Islet of Langerhans (tissue), 1 donor: ENCODE measurements around the gene CNTRL.
"Not testable (repeated sequence)": the region's sequence is repeated elsewhere in the genome, so short reads cannot be mapped to it uniquely, and the experiment has no call there.

Experiments used
- FAIRE-seq: peaks from one replicate; lab custom pipeline; 2011; peaks lifted over from hg19 to GRCh38; lab: Jason Lieb, UNC

The CNTRL gene

DNA sequence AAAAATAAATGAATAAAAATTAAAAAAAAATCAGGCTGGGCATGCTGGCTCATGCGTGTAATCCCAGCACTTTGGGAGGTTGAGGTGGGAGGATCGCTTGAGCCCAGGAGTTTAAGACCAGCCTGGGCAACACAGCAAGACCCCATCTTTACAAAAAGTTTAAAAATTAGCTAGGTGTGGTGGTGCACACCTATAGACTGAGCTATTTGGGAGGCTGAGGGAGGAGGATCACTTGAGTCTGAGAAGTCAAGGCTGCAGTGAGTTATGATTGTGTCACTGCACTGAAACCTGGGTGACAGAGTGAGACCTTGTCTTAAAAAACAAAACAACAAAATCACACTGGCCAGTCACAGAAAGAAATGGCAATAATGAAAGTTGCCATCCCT lies 3.4 kb upstream of the CNTRL start:
- no peak for FAIRE-seq

DNA sequence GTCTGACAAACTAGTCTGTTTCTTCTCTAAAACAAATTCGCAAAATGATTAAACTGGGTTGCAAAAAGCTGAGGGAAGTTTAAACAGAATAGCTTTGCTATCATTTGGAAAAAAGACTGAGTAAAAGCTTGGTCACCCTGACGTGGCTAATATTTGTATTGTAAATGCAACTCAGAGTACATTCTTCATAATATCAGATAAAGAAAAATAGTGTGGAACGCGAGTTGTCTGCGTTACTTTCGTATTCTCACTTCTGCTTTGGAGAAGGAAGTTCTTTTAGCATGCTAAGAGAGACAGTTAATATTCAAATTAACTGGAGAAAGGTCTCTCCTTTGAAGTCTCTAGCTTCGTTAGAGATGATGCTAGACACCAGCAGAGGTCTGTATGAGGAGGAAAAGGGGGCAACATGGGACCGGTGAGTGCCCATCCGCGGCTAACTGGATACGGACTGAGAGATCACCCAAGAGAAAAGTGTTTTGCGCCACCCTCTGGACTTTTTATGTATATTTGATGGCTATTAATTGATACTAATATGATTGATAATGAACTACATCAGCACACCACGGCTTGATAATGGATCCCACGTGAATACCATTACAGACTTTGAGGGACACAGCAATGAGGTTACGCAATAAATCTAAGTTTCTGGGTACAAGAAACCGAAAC lies 2.9 kb upstream of the CNTRL start:
- FAIRE-seq: no peak

GRCh38 chr9:121073038-121073437 lies 1.7 kb upstream of the CNTRL start:
- no peak for FAIRE-seq

- no peak for FAIRE-seq
Measured at GRCh38 chr9:121075251-121076036, 689 bp downstream of the CNTRL start.

GRCh38 chr9:121082075-121082474 lies 7.3 kb downstream of the CNTRL start:
- FAIRE-seq: no peak

GRCh38 chr9:121085661-121086060 lies 10.9 kb downstream of the CNTRL start:
- no peak for FAIRE-seq

GRCh38 chr9:121088576-121088975 lies 13.8 kb downstream of the CNTRL start:
- FAIRE-seq: no peak

GRCh38 chr9:121090743-121091142 lies 16.0 kb downstream of the CNTRL start:
- not testable (repeated sequence) for FAIRE-seq

GRCh38 chr9:121095057-121095456 lies 20.3 kb downstream of the CNTRL start:
- no peak for FAIRE-seq

GRCh38 chr9:121098567-121099198 lies 23.9 kb downstream of the CNTRL start:
- FAIRE-seq: no peak

GRCh38 chr9:121104054-121104453 lies 29.3 kb downstream of the CNTRL start:
- not testable (repeated sequence) for FAIRE-seq

- FAIRE-seq: no peak
Measured at GRCh38 chr9:121105531-121105930, 30.8 kb downstream of the CNTRL start.

DNA sequence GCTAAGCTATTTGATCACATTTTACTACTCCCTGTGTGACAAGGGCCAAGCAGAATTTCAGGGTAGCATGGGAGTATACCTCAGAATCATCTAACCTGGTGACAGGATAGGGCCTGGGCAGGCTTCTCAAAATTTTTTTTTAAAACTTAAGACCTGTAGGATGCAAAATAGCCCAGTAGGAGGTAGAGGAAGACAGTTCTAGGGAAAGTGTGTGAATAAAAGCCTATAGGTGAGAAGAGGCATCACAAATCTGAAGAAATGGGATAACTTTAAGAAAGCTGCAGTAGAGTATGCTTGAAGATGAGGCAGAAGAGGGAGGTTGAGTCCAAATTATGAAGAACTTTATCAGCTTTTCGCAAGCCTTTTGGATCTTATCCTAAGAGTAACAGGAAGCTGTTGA lies 32.3 kb downstream of the CNTRL start:
- no peak for FAIRE-seq

DNA sequence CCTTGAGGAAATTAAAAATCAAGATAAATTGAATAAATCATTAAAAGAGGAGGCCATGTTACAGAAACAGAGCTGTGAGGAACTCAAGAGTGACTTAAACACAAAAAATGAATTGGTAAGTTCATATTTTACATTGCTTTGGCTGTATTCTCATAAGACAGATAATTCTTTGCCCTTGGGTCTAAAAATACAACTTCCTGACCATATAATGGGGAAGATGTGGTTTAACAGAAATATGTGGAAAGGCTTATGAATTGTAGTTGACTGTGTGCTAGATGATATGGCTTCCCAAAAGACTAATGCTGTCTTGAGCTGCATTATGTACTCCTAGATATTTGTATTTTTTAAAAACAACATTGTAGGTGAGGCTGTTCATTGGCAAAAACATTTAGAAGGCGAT lies 33.1 kb downstream of the CNTRL start:
- FAIRE-seq: no peak

GRCh38 chr9:121115466-121115865 lies 40.7 kb downstream of the CNTRL start:
- no peak for FAIRE-seq

DNA sequence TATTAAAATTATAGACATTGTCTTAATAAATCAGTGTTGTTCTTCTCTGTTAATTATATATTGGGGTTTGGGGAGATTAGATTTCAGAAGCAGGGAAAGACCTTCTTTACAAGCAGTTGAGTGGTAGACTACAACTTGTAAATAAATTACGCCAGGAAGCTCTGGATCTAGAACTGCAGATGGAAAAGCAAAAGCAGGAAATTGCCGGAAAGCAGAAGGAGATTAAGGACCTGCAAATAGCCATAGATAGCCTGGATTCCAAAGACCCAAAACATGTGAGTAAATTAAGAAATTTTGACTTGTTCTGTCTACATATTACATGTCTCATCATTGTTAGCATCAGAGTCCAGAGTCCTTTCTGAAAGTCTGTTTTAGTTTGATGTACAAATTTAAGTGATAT lies 43.5 kb downstream of the CNTRL start:
- FAIRE-seq: no peak

DNA sequence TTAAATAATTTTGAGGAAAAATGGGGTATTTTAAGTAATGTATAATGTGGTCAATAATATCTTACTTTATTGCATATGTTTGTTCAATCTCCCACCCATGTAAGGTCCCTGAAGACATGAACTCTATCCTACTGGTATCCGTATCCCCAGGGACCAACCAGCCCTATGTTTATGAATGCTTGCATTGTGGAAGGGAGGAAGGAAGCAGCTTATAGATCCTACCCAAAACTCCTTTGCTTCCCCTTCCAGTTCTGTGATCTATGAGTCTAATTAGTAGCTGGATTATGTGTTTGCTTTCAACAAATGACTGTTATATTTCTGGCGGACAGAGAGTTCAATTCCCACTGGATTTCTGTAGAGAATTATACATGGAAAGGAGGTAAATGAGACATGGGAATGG lies 45.6 kb downstream of the CNTRL start:
- FAIRE-seq: no peak

DNA sequence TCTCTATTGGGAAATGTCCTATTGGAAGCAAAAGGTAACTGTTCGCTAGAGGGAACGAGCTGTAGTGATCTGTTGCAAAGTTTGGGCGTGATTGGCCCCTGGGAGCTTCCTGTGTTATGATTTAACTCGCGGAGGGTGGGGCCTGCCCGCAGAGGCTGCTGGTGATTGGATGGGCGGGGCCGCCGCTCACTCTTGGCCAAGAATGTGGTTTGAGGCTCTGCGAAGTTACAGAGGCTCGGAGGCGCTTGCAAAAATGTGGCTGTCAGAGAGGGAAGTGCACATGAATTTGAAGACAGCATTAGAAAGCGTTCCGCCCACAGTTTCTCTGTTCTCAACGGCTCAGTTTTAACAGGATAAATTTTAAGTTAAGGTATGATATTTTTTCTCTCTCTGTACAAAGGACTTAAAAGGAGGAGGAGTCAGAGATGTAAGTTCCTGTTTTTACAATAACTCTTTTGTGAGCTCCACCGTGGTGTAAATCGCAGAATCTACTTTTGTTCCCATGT lies 46.9 kb downstream of the CNTRL start:
- peak; percentile 85 for FAIRE-seq

DNA sequence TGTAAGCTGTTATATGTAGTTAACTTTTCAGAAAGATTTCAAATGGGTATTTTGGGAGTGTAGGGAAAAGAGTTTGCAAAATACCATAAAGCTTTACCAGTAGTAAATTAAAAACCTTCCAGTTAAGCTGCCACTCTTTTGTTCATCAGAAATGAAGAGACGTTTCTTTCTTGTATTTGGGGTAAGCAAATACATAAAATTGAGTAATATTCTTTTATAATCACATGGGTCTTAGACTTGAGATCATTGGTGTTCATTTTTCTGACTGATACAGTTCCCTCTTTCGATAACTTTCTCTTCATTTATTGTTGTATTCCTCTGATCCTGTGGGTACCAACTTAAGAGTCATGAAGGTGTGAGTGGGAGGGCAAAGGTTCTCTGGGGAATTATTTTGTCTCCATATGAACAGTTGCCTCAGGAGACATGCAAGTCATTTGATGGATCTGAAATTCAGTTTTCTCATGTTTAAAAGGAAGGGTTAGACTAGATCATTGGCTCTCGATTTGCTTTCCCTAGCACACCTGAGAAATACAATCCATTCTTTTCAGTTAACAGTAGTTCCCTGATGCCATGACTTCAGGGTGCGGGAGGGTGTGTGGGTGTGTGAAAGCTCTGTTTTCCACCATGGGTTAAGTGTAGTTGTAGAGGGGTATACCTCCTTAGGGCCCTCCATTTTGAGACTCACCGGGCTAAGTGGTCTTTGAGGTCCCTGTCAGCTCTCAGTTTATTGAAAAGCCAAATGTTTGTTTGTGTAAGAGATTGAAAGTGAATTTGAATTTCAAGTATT lies 47.7 kb downstream of the CNTRL start:
- FAIRE-seq: no peak

DNA sequence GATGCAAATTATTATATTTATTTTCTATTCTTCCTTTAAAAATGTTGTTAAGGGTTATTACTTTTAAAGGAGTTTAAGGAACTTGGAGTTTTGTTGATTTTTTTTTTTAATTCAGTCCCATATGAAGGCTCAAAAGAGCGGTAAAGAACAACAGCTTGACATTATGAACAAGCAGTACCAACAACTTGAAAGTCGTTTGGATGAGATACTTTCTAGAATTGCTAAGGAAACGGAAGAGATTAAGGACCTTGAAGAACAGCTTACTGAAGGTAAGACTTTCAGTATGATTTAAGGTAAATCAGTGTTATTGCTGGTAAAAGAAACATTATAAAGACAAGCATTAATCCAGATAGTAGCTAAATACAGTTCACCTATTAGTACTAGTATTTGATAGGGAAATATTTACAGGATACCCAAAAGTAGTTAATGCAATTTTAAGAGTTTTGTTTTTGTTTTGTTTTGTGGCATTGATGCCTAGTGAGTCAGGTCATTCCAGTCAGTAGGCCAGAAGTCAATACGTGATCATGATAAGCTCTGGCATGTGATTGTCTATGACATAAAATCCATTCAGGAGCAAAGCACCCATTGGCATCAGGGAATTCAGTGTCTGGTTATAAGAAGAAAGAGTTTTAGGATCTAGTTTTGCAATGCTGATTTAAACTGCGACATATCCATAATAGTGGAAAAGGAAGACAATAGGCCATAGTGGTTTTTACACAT lies 49.2 kb downstream of the CNTRL start:
- no peak for FAIRE-seq

GRCh38 chr9:121125590-121125989 lies 50.8 kb downstream of the CNTRL start:
- FAIRE-seq: no peak

GRCh38 chr9:121129384-121129783 lies 54.6 kb downstream of the CNTRL start:
- not testable (repeated sequence) for FAIRE-seq
